ENCODE measurements around the gene ERGIC2.

DNA sequence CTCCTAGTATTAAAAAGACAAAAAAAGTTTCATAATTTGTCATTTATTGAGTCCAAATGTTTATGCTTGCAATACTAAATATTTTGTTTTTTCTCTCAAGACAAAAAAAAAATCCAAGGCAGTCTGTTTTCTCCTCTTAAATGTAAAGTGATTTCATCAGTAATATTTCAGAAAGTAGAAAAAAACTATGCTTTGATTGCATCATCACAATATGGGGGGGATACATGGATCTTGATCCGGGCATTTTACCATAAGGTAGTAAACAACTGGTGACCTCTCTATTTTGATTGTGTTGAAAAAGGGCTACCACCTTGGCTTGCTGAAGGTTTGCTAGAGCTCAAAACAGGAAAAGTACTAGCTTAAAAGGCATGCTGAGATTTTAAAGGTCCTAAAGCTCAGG is 43.6 kb downstream of the ERGIC2 start:
- TF ChIP-seq, protein P1, sequence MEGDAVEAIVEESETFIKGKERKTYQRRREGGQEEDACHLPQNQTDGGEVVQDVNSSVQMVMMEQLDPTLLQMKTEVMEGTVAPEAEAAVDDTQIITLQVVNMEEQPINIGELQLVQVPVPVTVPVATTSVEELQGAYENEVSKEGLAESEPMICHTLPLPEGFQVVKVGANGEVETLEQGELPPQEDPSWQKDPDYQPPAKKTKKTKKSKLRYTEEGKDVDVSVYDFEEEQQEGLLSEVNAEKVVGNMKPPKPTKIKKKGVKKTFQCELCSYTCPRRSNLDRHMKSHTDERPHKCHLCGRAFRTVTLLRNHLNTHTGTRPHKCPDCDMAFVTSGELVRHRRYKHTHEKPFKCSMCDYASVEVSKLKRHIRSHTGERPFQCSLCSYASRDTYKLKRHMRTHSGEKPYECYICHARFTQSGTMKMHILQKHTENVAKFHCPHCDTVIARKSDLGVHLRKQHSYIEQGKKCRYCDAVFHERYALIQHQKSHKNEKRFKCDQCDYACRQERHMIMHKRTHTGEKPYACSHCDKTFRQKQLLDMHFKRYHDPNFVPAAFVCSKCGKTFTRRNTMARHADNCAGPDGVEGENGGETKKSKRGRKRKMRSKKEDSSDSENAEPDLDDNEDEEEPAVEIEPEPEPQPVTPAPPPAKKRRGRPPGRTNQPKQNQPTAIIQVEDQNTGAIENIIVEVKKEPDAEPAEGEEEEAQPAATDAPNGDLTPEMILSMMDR (IDR thresholded peaks at IDR 0.05), result no peak
- no peak for TF ChIP-seq POLR2A (IDR thresholded peaks at IDR 0.05)
